Progenitor cell of endocrine pancreas (in vitro differentiated cells): ENCODE results near the gene RUNX1. TPM values are rescaled to one million over a fixed set of nuclear protein-coding genes. Genes with fewer than 3 reads are reported as not detected.

ENCODE experiments used
- DNase-seq: peaks from one replicate; pipeline ENCODE4 v3.0.0; 2021; ENCODE audit warnings: low spot score; ENCODE audit not compliant: unreplicated experiment
- H3K27ac Mint-ChIP-seq: 2 replicates; pipeline ENCODE4 v1.8.0; 2021; ENCODE audit warnings: mild to moderate bottlenecking, moderate library complexity, mixed read lengths
- H3K27me3 Mint-ChIP-seq: 2 replicates; pipeline ENCODE4 v1.8.0; 2021; ENCODE audit warnings: mixed read lengths
- H3K36me3 Mint-ChIP-seq: 2 replicates; pipeline ENCODE4 v1.8.0; 2022; ENCODE audit warnings: mixed read lengths; ENCODE audit not compliant: insufficient read depth
- H3K4me1 Mint-ChIP-seq: 2 replicates; pipeline ENCODE4 v1.8.0; 2021; ENCODE audit warnings: low read depth, mixed read lengths
- H3K4me3 Mint-ChIP-seq: 2 replicates; pipeline ENCODE4 v1.8.0; 2021; ENCODE audit warnings: low read depth, mild to moderate bottlenecking, moderate library complexity, mixed read lengths
- H3K9me3 Mint-ChIP-seq: 2 replicates; pipeline ENCODE4 v1.8.0; 2021; ENCODE audit warnings: low read depth, mixed read lengths
- CTCF ChIP-seq: fragments of 200-600 bp; sonication (generic); IDR thresholded peaks from one replicate; pipeline ENCODE4 v1.5.0; 2021; ENCODE audit warnings: antibody characterized with exemption, mild to moderate bottlenecking; ENCODE audit not compliant: unreplicated experiment
- total RNA-seq: library from RNA; stranded (reverse); gene quantifications from 2 replicates; pipeline ENCODE4 v1.2.1, GENCODE V29; 2021

RUNX1 gene
- total RNA-seq, 1 donor from 2014 or later, result 7.1 TPM

GRCh38 chr21:34908419-34909055 lies 140.6 kb downstream of the RUNX1 start:
- no peak for DNase-seq
- no peak for TF ChIP-seq CTCF
- Mint-ChIP-seq H3K27me3 (peaks cover 84% of the 10 kb centered on the region), H3K4me1 (peaks cover 20% of the 10 kb centered on the region), H3K9me3 (no peaks in the 10 kb centered on the region), H3K36me3 (no peaks in the 10 kb centered on the region), H3K4me3 (no peak overlapping the region), H3K27ac (no peak overlapping the region)

GRCh38 chr21:34907461-34908418 lies 141.4 kb downstream of the RUNX1 start:
- H3K27me3 Mint-ChIP-seq, result peaks cover 76% of the 10 kb centered on the region
- H3K4me3 Mint-ChIP-seq, result no peak overlapping the region
- peaks cover 20% of the 10 kb centered on the region for H3K4me1 Mint-ChIP-seq
- no peak for TF ChIP-seq CTCF
- H3K36me3 Mint-ChIP-seq, result no peaks in the 10 kb centered on the region
- DNase-seq, result no peak
- no peaks in the 10 kb centered on the region for H3K9me3 Mint-ChIP-seq
- H3K27ac Mint-ChIP-seq, result no peak overlapping the region

GRCh38 chr21:34906401-34906800 lies 142.7 kb downstream of the RUNX1 start:
- no peak for TF ChIP-seq CTCF
- Mint-ChIP-seq H3K4me1 (peaks cover 20% of the 10 kb centered on the region), H3K27ac (no peak overlapping the region)

GRCh38 chr21:34905218-34905537 lies 143.9 kb downstream of the RUNX1 start:
- Mint-ChIP-seq H3K4me1 (peaks cover 19% of the 10 kb centered on the region), H3K9me3 (no peaks in the 10 kb centered on the region), H3K4me3 (no peak overlapping the region), H3K36me3 (no peaks in the 10 kb centered on the region), H3K27ac (no peak overlapping the region), H3K27me3 (peaks cover 52% of the 10 kb centered on the region)
- no peak for TF ChIP-seq CTCF
- DNase-seq, result no peak

More at GRCh38 chr21:34906401-34906800, 142.7 kb downstream of the RUNX1 start:
- H3K27me3 Mint-ChIP-seq, result peaks cover 65% of the 10 kb centered on the region
- no peaks in the 10 kb centered on the region for H3K9me3 Mint-ChIP-seq
- no peak overlapping the region for H3K4me3 Mint-ChIP-seq
- no peaks in the 10 kb centered on the region for H3K36me3 Mint-ChIP-seq
- no peak for DNase-seq

- Mint-ChIP-seq H3K36me3 (no peaks in the 10 kb centered on the region), H3K9me3 (no peaks in the 10 kb centered on the region), H3K27me3 (peaks cover 47% of the 10 kb centered on the region), H3K27ac (no peak overlapping the region), H3K4me1 (peaks cover 15% of the 10 kb centered on the region), H3K4me3 (no peak overlapping the region)
- no peak for TF ChIP-seq CTCF
- no peak for DNase-seq
Observed at GRCh38 chr21:34904526-34905217, 144.4 kb downstream of the RUNX1 start.
